Measurements from ENCODE around the gene MRPL19.

Gene MRPL19

DNA sequence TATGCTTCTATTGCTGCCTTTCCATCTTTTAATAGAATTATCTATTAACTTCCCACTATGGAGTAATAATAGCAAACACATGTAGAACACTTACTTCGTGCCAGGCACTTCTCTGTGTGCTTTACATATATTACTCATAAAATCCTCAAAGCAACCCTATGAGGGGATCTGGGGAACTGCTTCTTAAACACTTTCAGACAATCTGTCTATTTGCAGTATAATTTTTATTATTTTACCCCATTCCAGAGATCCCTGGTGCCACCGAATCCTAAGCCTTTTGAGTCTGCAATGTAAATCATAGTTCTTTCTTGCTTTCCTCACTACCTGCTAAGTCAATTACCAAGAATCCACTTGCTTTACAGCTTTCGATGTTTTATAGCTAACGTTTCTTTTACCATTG is 89.7 kb downstream of the MRPL19 start:
- no peak for DNase-seq (ENCODE audit: low read depth)

- no peak for DNase-seq (ENCODE audit: low read depth)
These were observed 91.4 kb downstream of the MRPL19 start for GRCh38 chr2:75737961-75738360.
